ENCODE data around the gene PDGFC.

PDGFC gene

DNA sequence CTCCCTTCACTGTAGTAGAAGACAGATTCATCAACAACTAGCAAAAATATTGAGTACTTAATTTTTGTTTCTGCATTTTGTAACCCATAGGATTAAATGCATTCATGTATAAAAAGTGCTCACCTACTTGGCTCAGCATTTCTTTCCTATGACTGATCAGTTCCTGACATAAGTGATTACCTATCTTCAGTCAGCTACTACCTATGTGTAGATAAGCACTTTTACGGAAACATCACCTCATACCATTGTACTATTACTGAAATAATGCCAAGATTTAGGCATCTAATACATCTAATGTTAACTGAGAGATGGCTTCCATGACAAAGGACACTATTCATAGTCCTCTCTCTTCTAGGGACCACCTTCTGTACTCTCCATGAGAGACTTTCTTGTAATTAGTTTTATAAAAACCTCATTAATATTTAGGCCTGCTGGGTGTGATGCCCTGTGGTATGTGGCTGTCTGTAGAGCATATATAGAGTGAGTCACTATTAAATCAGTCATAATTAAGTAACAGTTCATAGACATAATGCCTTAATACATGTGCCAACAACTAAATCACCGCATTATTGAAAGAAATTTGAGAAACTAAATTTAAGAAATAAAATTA, 147.0 kb downstream of the PDGFC start:
- no peak overlapping the region for H3K4me3 ChIP-seq (ENCODE audit: low read length)
- no peak for DNase-seq (ENCODE audit: low read depth)
- TF ChIP-seq, protein P1, sequence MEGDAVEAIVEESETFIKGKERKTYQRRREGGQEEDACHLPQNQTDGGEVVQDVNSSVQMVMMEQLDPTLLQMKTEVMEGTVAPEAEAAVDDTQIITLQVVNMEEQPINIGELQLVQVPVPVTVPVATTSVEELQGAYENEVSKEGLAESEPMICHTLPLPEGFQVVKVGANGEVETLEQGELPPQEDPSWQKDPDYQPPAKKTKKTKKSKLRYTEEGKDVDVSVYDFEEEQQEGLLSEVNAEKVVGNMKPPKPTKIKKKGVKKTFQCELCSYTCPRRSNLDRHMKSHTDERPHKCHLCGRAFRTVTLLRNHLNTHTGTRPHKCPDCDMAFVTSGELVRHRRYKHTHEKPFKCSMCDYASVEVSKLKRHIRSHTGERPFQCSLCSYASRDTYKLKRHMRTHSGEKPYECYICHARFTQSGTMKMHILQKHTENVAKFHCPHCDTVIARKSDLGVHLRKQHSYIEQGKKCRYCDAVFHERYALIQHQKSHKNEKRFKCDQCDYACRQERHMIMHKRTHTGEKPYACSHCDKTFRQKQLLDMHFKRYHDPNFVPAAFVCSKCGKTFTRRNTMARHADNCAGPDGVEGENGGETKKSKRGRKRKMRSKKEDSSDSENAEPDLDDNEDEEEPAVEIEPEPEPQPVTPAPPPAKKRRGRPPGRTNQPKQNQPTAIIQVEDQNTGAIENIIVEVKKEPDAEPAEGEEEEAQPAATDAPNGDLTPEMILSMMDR (conservative IDR thresholded peaks at IDR 0.05; ENCODE audit: low read length): no peak

DNA sequence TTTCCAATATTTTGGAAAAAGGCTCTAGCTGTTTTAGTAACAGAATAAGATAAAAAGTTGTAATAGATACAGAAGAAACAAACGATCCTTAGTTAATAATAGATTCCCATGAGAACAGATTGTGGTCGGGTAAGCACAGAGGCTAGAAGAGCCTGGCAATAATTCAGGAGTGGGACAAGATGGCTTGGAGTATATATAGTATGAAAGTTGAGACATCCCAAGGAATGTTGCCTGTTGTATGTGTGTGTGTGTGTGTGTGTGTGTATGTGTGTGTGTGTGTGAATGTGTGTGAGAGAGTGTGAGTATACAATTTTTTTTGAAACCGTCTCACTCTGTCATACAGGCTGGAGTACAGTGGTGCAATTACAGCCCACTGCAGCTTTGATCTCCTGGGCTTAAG, 150.7 kb downstream of the PDGFC start:
- no peak overlapping the region for H3K4me3 ChIP-seq (ENCODE audit: low read length)
- peak; percentile 44 for DNase-seq (ENCODE audit: low read depth)
- TF ChIP-seq, protein P1 (conservative IDR thresholded peaks at IDR 0.05; ENCODE audit: low read length): no peak

DNA sequence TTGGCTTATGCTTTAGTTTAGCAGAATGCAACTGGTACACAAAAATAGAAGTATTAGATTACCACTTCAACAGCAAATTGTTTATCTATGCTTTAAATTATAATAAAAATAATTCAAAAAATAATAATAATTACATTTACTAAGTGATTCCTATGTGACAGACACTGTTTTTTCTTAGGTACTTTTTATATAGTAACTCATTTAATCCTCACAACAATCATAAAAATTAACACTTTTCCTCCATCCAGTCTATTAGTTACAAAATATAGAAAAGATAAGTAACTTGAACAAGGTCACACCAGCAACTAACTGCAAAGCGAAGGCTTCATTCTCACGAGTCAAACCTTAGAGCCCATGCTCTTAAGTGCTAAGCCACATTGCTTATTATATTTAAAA, 155.2 kb downstream of the PDGFC start:
- TF ChIP-seq, protein P1 (conservative IDR thresholded peaks at IDR 0.05; ENCODE audit: low read length): no peak
- no peak for DNase-seq (ENCODE audit: low read depth)
- H3K4me3 ChIP-seq (ENCODE audit: low read length): no peak overlapping the region

DNA sequence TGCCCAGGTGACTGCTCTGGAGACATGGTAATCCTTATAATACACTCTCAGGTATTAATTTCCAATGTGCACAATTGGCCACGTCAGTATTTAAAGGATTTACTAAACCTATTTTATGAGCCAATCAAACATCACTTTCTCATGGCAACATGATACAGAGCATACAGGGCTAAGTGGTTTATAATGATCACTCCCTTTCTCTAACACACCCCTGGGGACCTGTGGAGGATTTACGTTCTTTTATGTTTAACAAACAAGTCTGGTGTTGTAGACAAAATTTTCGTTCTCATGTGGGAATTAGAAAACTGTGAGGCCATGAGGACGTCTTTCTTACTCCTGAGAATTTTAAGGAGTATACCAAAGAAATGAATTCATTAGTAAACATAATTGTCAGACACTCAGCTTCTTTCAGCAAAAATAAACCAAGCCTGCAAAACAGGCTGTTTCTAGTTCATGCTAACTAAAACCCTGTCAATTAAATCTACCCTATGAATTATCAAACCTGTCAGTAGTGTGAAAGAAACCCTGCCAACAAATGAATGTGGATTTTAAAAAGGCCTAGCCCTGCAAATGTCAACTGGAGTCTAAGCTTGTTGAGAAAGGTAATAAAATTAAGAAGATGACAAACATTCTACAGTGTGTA, 155.8 kb downstream of the PDGFC start:
- DNase-seq (ENCODE audit: low read depth): no peak
- H3K4me3 ChIP-seq (ENCODE audit: low read length): no peak overlapping the region
- TF ChIP-seq, protein P1 (conservative IDR thresholded peaks at IDR 0.05; ENCODE audit: low read length): no peak

DNA sequence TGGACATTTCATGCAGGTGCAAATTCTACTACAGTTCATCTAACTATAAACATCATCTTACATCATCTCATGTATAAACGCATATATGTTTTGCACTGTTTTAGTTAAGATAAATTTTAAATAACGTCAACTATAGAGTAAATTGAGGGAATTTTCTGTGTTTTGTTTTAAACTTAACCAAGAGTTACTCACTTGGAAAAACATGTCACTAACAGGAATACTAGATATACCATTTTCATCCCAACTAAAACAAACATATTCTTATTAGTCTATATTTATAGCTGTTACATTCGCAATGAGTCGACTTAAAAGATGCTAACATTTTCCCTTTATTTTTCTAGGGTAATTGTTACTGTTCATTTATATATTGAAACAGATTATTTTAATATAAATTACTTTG, 159.6 kb downstream of the PDGFC start:
- TF ChIP-seq, protein P1 (conservative IDR thresholded peaks at IDR 0.05; ENCODE audit: low read length): no peak
- no peak overlapping the region for H3K4me3 ChIP-seq (ENCODE audit: low read length)
- no peak for DNase-seq (ENCODE audit: low read depth)

DNA sequence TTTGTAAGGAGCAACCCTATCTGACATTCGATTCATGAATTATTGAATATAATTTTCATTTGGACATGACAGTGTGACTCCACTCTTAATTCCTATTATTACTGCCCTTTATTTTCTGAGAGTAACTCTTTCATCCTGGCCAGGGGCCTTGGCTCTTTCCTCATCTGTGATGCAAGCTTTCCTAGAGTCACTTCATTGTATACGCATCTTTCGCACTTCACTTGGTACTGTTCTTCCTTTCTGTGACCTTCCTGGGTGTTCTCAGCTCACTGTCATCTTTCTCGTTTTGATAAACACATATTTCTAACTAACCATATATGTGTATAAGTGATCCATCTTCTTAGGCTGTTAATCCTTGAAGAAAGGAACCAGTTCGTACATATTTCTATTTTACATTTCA, 160.3 kb downstream of the PDGFC start:
- no peak for DNase-seq (ENCODE audit: low read depth)
- TF ChIP-seq, protein P1 (conservative IDR thresholded peaks at IDR 0.05; ENCODE audit: low read length): no peak
- H3K4me3 ChIP-seq (ENCODE audit: low read length): no peak overlapping the region

DNA sequence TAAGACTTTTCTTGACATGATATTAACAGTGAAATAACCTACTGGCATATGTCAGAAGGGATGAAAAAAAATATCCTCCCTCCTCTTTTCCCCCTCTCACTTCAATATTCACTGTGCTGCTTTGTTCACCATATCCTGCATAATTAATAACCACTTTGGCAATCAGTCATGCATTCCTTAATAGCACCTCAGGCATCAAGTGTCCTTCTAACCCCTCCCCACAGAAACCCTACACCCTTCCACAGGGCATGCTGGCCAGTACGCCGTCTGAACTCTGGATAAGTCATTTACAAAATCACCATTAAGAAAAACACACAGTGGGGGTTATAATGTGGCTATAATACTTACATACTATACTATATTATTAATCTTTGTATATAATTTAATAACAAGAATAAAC, 165.9 kb downstream of the PDGFC start:
- TF ChIP-seq, protein P1 (conservative IDR thresholded peaks at IDR 0.05; ENCODE audit: low read length): no peak
- DNase-seq (ENCODE audit: low read depth): no peak
- no peak overlapping the region for H3K4me3 ChIP-seq (ENCODE audit: low read length)

Data from AG10803 (cell line).